ENCODE data around the gene DNM3.

The DNM3 gene

GRCh38 chr1:172211221-172211620 is 369.9 kb downstream of the DNM3 start:
- DNase-seq (ENCODE audit: extremely low read depth in 1 of 2, low read depth in 1 of 2) = no peak

GRCh38 chr1:172212124-172212523 is 370.8 kb downstream of the DNM3 start:
- no peak for DNase-seq (ENCODE audit: extremely low read depth in 1 of 2, low read depth in 1 of 2)

GRCh38 chr1:172215006-172215405 is 373.7 kb downstream of the DNM3 start:
- no peak for DNase-seq (ENCODE audit: extremely low read depth in 1 of 2, low read depth in 1 of 2)

- DNase-seq (ENCODE audit: extremely low read depth in 1 of 2, low read depth in 1 of 2) = no peak
Observed at GRCh38 chr1:172219966-172220365, 378.7 kb downstream of the DNM3 start.

- no peak for DNase-seq (ENCODE audit: extremely low read depth in 1 of 2, low read depth in 1 of 2)
Observed at GRCh38 chr1:172220376-172220775, 379.1 kb downstream of the DNM3 start.

GRCh38 chr1:172221436-172221835 is 380.1 kb downstream of the DNM3 start:
- DNase-seq (ENCODE audit: extremely low read depth in 1 of 2, low read depth in 1 of 2) = no peak

GRCh38 chr1:172224871-172225270 is 383.6 kb downstream of the DNM3 start:
- no peak for DNase-seq (ENCODE audit: extremely low read depth in 1 of 2, low read depth in 1 of 2)

GRCh38 chr1:172229942-172230341 is 388.6 kb downstream of the DNM3 start:
- no peak for DNase-seq (ENCODE audit: extremely low read depth in 1 of 2, low read depth in 1 of 2)

GRCh38 chr1:172230526-172230925 is 389.2 kb downstream of the DNM3 start:
- no peak for DNase-seq (ENCODE audit: extremely low read depth in 1 of 2, low read depth in 1 of 2)

GRCh38 chr1:172236958-172237357 is 395.7 kb downstream of the DNM3 start:
- no peak for DNase-seq (ENCODE audit: extremely low read depth in 1 of 2, low read depth in 1 of 2)

GRCh38 chr1:172238158-172238557 is 396.9 kb downstream of the DNM3 start:
- no peak for DNase-seq (ENCODE audit: extremely low read depth in 1 of 2, low read depth in 1 of 2)

GRCh38 chr1:172238965-172239364 is 397.7 kb downstream of the DNM3 start:
- no peak for DNase-seq (ENCODE audit: extremely low read depth in 1 of 2, low read depth in 1 of 2)

GRCh38 chr1:172239901-172240300 is 398.6 kb downstream of the DNM3 start:
- DNase-seq (ENCODE audit: extremely low read depth in 1 of 2, low read depth in 1 of 2) = no peak

GRCh38 chr1:172241540-172241939 is 400.2 kb downstream of the DNM3 start:
- DNase-seq (ENCODE audit: extremely low read depth in 1 of 2, low read depth in 1 of 2) = no peak

GRCh38 chr1:172244865-172245264 is 403.6 kb downstream of the DNM3 start:
- DNase-seq (ENCODE audit: extremely low read depth in 1 of 2, low read depth in 1 of 2) = no peak

GRCh38 chr1:172245788-172246187 is 404.5 kb downstream of the DNM3 start:
- no peak for DNase-seq (ENCODE audit: extremely low read depth in 1 of 2, low read depth in 1 of 2)

GRCh38 chr1:172246521-172247390 is 405.5 kb downstream of the DNM3 start:
- no peak for DNase-seq (ENCODE audit: extremely low read depth in 1 of 2, low read depth in 1 of 2)

- no peak for DNase-seq (ENCODE audit: extremely low read depth in 1 of 2, low read depth in 1 of 2)
Observed at GRCh38 chr1:172251486-172251885, 410.2 kb downstream of the DNM3 start.

GRCh38 chr1:172252321-172252720 is 411.0 kb downstream of the DNM3 start:
- DNase-seq (ENCODE audit: extremely low read depth in 1 of 2, low read depth in 1 of 2) = no peak

GRCh38 chr1:172252958-172253357 is 411.7 kb downstream of the DNM3 start:
- DNase-seq (ENCODE audit: extremely low read depth in 1 of 2, low read depth in 1 of 2) = no peak

- DNase-seq (ENCODE audit: extremely low read depth in 1 of 2, low read depth in 1 of 2) = no peak
Observed at GRCh38 chr1:172254521-172255222, 413.4 kb downstream of the DNM3 start.

- DNase-seq (ENCODE audit: extremely low read depth in 1 of 2, low read depth in 1 of 2) = no peak
Observed at GRCh38 chr1:172255223-172255560, 413.9 kb downstream of the DNM3 start.
